C4-2B (cell line): ENCODE measurements around the gene TSPAN1.

Source experiments
- H3K27ac ChIP-seq: fragments of 450-650 bp; 2 replicates; pipeline ENCODE4 v1.5.1; 2017
- CTCF ChIP-seq: fragments of 450-650 bp; conservative IDR thresholded peaks from 2 replicates; pipeline ENCODE4 v1.5.1; 2017; ENCODE audit warnings: mild to moderate bottlenecking
- ZFX ChIP-seq: fragments of 450-650 bp; IDR thresholded peaks from 2 replicates; pipeline ENCODE4 v1.6.1; 2017

TSPAN1 gene

GRCh38 chr1:46197560-46197963 lies 22.7 kb downstream of the TSPAN1 start:
- peak overlapping the region; percentile 82 for H3K27ac ChIP-seq
- no peak for TF ChIP-seq CTCF

GRCh38 chr1:46197964-46198811 lies 23.3 kb downstream of the TSPAN1 start, which contains the start of gene POMGNT1:
Gene POMGNT1, minus strand, starts transcription at chr1:46198434. Its CDS starts 613 bp downstream, at chr1:46197821.
- H3K27ac ChIP-seq = peak within 1 kb of the TSS; percentile 82
- TF ChIP-seq ZFX (peak; percentile 72), CTCF (no peak; the same call in 1 of the 2 replicates)

GRCh38 chr1:46199233-46199749 lies 24.4 kb downstream of the TSPAN1 start:
- no peak for TF ChIP-seq ZFX
- no peak for TF ChIP-seq CTCF
- H3K27ac ChIP-seq = peak overlapping the region; percentile 82

- TF ChIP-seq CTCF (no peak), ZFX (no peak)
- no peak overlapping the region for H3K27ac ChIP-seq
Observed at GRCh38 chr1:46203738-46204405, 29.0 kb downstream of the TSPAN1 start.

GRCh38 chr1:46204406-46204742 lies 29.5 kb downstream of the TSPAN1 start:
- TF ChIP-seq ZFX (no peak), CTCF (no peak)
- H3K27ac ChIP-seq = no peak overlapping the region

GRCh38 chr1:46205141-46205540 lies 30.3 kb downstream of the TSPAN1 start:
- no peak overlapping the region for H3K27ac ChIP-seq
- TF ChIP-seq ZFX (no peak), CTCF (no peak)

- H3K27ac ChIP-seq = no peak overlapping the region
- no peak for TF ChIP-seq ZFX
- no peak for TF ChIP-seq CTCF
Observed at GRCh38 chr1:46205791-46206190, 30.9 kb downstream of the TSPAN1 start.
